Hepatocyte (in vitro differentiated cells): Measurements from ENCODE around the gene TCF23. TPM values are rescaled to one million over a fixed set of nuclear protein-coding genes. Genes with fewer than 3 reads are reported as not detected.

Experiments
- DNase-seq: peaks from one replicate; pipeline ENCODE4 v3.0.0-alpha.2; 2016; ENCODE audit warnings: low spot score
- H2AFZ ChIP-seq: fragments of 200-600 bp; sonication (generic); 2 replicates; pipeline ENCODE4 v1.6.0; 2016; ENCODE audit warnings: antibody characterized with exemption, mild to moderate bottlenecking
- H3K27ac ChIP-seq: fragments of 200-600 bp; sonication (generic); 2 replicates; pipeline ENCODE4 v1.5.1; 2016; ENCODE audit warnings: mild to moderate bottlenecking
- H3K27me3 ChIP-seq: fragments of 200-600 bp; sonication (generic); 2 replicates; pipeline ENCODE4 v1.6.1; 2016
- H3K36me3 ChIP-seq: fragments of 200-600 bp; sonication (generic); replicated peaks from 2 replicates; pipeline ENCODE4 v1.5.1; 2016; ENCODE audit warnings: low read depth; ENCODE audit not compliant: insufficient read depth
- H3K4me1 ChIP-seq: fragments of 200-600 bp; sonication (generic); 2 replicates; pipeline ENCODE4 v1.5.1; 2016; ENCODE audit warnings: mild to moderate bottlenecking, moderate library complexity; ENCODE audit not compliant: insufficient read depth
- H3K4me2 ChIP-seq: fragments of 200-600 bp; sonication (generic); 2 replicates; pipeline ENCODE4 v1.6.0; 2016
- H3K4me3 ChIP-seq: fragments of 200-600 bp; sonication (generic); 2 replicates; pipeline ENCODE4 v1.5.1; 2016; ENCODE audit warnings: mild to moderate bottlenecking
- H3K79me2 ChIP-seq: fragments of 200-600 bp; sonication (generic); 2 replicates; pipeline ENCODE4 v1.6.0; 2017; ENCODE audit warnings: mild to moderate bottlenecking
- H3K9me2 ChIP-seq: fragments of 200-600 bp; sonication (generic); replicated peaks from 2 replicates; pipeline ENCODE4 v1.6.0; 2017; ENCODE audit warnings: mild to moderate bottlenecking; ENCODE audit not compliant: insufficient read depth
- H3K9me3 ChIP-seq: fragments of 200-600 bp; sonication (generic); 2 replicates; pipeline ENCODE4 v1.5.1; 2016; ENCODE audit warnings: low read depth, mild to moderate bottlenecking
- H4K20me1 ChIP-seq: fragments of 200-600 bp; sonication (generic); 2 replicates; pipeline ENCODE4 v1.6.0; 2016; ENCODE audit warnings: mild to moderate bottlenecking; ENCODE audit not compliant: insufficient read depth, poor library complexity, severe bottlenecking
- CTCF ChIP-seq: fragments of 200-600 bp; sonication (generic); IDR thresholded peaks from 2 replicates; pipeline ENCODE4 v1.5.1; 2016; ENCODE audit warnings: antibody characterized with exemption, mild to moderate bottlenecking; ENCODE audit not compliant: poor library complexity
- EZH2 ChIP-seq: fragments of 200-600 bp; sonication (generic); IDR thresholded peaks from 2 replicates; pipeline ENCODE4 v1.6.1; 2016; ENCODE audit warnings: antibody characterized with exemption, mild to moderate bottlenecking, borderline replicate concordance
- EZH2phosphoT487 ChIP-seq: fragments of 200-600 bp; sonication (generic); IDR thresholded peaks from one replicate; pipeline ENCODE4 v1.6.1; 2018; ENCODE audit warnings: antibody characterized with exemption, mild to moderate bottlenecking, low read depth, moderate library complexity; ENCODE audit not compliant: unreplicated experiment, severe bottlenecking
- whole genome bisulfite sequencing: methylation state at CpG from one replicate; pipeline ENCODE4 v1.1.6; 2016; ENCODE audit warnings: low lambda C conversion rate; ENCODE audit errors: missing lambda C conversion rate; 5-methylcytosine and 5-hydroxymethylcytosine counted together
- polyA plus RNA-seq: library from polyadenylated mRNA; unstranded; fragments of >200 nt; fragmentation: Nextera tagmentation; extraction: Ambion mirVana; gene quantifications from 2 replicates; pipeline ENCODE4 v1.2.1, GENCODE V29; 2016
- total RNA-seq: library from RNA; depleted of rRNA; stranded (reverse); fragments of >200 nt; gene quantifications from 2 replicates; pipeline ENCODE4 v1.2.3, GENCODE V29; 2014

The TCF23 gene
- total and polyA plus RNA-seq, 2 experiments from 2014 or later: not detected

GRCh38 chr2:27182346-27182745 is 33.5 kb downstream of the TCF23 start:
- no peak for DNase-seq
- no peaks in the 10 kb centered on the region for H3K36me3 ChIP-seq
- H3K4me2 ChIP-seq: no peak overlapping the region
- H3K79me2 ChIP-seq: no peaks in the 10 kb centered on the region
- H4K20me1 ChIP-seq: no peaks in the 10 kb centered on the region
- H3K27me3 ChIP-seq: peaks cover 5% of the 10 kb centered on the region
- WGBS: 66% methylated on average over 4 of the region's 4 CpGs
- H3K4me1 ChIP-seq: no peaks in the 10 kb centered on the region
- TF ChIP-seq EZH2: no peak
- no peak for TF ChIP-seq CTCF
- no peak for TF ChIP-seq EZH2phosphoT487
- H3K27ac ChIP-seq: no peak overlapping the region
- no peaks in the 10 kb centered on the region for H3K9me2 ChIP-seq
- no peak overlapping the region for H3K4me3 ChIP-seq
- H3K9me3 ChIP-seq: no peaks in the 10 kb centered on the region
- no peak overlapping the region for H2AFZ ChIP-seq

DNA sequence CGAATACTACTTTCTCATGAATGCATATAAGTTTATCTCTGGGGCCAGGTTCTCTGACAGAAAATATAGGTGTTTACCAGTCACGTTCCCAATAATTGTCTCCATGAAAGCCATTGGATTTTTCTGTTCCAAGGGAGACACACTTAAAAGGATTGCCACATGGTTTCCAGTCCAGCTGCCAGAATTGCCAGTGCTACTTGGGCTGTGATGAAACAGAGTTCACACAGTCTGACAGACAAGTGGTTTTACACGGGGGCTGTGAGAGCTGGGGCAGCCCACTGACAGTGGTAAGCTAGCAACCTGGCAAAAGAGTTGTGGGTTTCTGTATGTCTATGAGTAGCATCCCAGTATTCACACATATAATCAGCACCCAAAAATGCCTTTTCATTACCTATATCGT is 35.3 kb downstream of the TCF23 start:
- H3K9me3 ChIP-seq: no peaks in the 10 kb centered on the region

GRCh38 chr2:27185331-27186026 is 36.7 kb downstream of the TCF23 start:
- Histone ChIP-seq H3K4me3 (no peak overlapping the region), H3K4me2 (peak overlapping the region; percentile 6), H3K79me2 (no peaks in the 10 kb centered on the region), H3K36me3 (no peaks in the 10 kb centered on the region), H3K27me3 (no peaks in the 10 kb centered on the region), H3K9me3 (no peaks in the 10 kb centered on the region), H3K27ac (peak overlapping the region; percentile 68), H3K4me1 (no peaks in the 10 kb centered on the region), H2AFZ (no peak overlapping the region), H4K20me1 (no peaks in the 10 kb centered on the region), H3K9me2 (no peaks in the 10 kb centered on the region)
- WGBS: 51% methylated on average over 6 of the region's 6 CpGs
- TF ChIP-seq EZH2phosphoT487: no peak
- DNase-seq: peak; percentile 19

More for the DNA sequence above, 35.3 kb downstream of the TCF23 start:
- Histone ChIP-seq H3K27ac (no peak overlapping the region), H4K20me1 (no peaks in the 10 kb centered on the region), H3K27me3 (peaks cover 2% of the 10 kb centered on the region), H3K79me2 (no peaks in the 10 kb centered on the region), H3K4me1 (no peaks in the 10 kb centered on the region), H2AFZ (no peak overlapping the region), H3K4me3 (no peak overlapping the region), H3K4me2 (no peak overlapping the region), H3K36me3 (no peaks in the 10 kb centered on the region), H3K9me2 (no peaks in the 10 kb centered on the region)
- 70% methylated on average over 4 of the region's 4 CpGs for WGBS
- DNase-seq: no peak
- TF ChIP-seq EZH2phosphoT487: no peak
- TF ChIP-seq EZH2: no peak
- no peak for TF ChIP-seq CTCF

DNA sequence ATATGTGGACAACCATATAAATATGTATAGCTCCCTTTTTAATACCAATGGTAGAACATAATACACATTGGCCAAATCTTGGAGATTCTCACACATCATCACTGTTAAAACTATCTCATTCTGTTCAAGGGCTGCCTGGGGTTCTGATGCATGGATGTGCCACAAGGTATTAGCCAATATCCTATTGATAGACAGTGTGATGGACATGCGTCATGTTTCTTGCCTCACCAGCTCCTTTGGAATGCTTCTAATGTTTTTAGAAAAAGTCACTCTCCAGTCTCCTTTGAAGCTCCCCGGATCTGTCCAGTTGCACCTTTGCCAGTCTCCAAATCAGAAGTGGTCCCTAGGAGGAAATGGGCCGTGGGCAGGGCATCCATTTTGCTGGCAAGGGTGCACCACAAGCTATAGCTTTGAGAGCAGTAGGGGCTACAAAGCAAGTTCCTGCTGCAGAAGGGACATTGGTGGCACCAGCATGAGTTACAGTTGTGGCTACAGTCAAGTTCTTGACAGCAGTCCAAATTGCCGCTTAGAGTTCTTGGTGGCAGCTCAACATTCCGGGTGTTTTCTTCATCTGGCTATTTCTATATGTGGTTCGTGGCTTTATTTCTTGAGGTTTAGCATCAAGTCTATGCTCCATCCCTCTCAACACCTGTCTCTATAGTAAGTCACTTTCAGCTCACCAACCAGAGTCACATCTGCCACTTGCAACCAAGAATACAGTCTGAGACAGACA is 38.0 kb downstream of the TCF23 start:
- H3K4me1 ChIP-seq: no peaks in the 10 kb centered on the region
- 78% methylated on average over 6 of the region's 6 CpGs for WGBS
- H3K36me3 ChIP-seq: no peaks in the 10 kb centered on the region
- TF ChIP-seq EZH2 (no peak), EZH2phosphoT487 (no peak), CTCF (no peak)
- no peaks in the 10 kb centered on the region for H4K20me1 ChIP-seq
- H3K27ac ChIP-seq: no peak overlapping the region
- no peak overlapping the region for H2AFZ ChIP-seq
- H3K4me3 ChIP-seq: no peak overlapping the region
- H3K9me2 ChIP-seq: no peaks in the 10 kb centered on the region
- no peaks in the 10 kb centered on the region for H3K79me2 ChIP-seq
- H3K27me3 ChIP-seq: no peaks in the 10 kb centered on the region
- no peak overlapping the region for H3K4me2 ChIP-seq
- H3K9me3 ChIP-seq: no peaks in the 10 kb centered on the region
- DNase-seq: no peak
